ENCODE data around the gene BICD2.

DNA sequence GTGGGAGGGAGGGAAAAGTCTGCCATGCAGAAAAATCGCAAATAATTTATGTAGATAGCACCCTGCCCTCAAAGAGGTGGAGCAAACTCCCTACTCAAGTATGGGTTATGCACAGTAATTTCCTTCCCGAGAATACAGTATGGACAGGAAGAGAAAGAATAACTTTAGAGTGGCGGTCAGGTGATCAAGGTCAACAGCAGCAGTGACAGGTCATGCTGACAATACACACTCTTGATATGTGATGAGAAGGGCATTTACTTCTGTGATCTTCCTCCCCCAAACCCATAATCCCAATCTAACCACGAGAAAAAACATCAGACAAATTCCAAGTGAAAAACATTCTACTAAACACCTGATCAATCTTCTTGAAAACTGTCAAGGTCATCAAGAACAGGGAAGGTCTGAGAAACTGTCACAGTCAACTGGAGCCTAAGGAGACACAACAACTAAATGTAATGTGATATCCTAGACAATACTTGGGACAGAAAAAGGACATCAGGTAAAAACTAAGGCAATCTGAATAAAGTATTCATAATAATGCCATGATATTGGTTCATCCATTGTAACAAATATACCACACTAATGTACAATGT, 11.7 kb downstream of the BICD2 start:
- TF ChIP-seq RAD21 (IDR thresholded peaks at IDR 0.05 in 1 of 2, conservative IDR thresholded peaks at IDR 0.05 in 1 of 2; ENCODE audit: low read depth in 2 of 2, low read length in 2 of 2) (no peak), POLR2AphosphoS5 (IDR thresholded peaks at IDR 0.05; ENCODE audit: low read depth, low read length) (no peak)

Data from H1 (cell line).